Activated T-helper 17 cell treated with anti-CD3 and anti-CD28 coated beads, Interleukin-2, amount 50 U/mL, for 72 hours (primary cell): ENCODE data around the gene TP53TG5. TPM values are rescaled to one million over a fixed set of nuclear protein-coding genes. Genes with fewer than 3 reads are reported as not detected.

Source experiments
- ATAC-seq: fragments of 150-1000 bp; cut with Tn5 transposase; replicated peaks from 2 replicates; pipeline ENCODE4 v1.10.0; 2021; ENCODE audit warnings: mild to moderate bottlenecking, moderate library complexity
- H3K27ac Mint-ChIP-seq: one replicate; pipeline ENCODE4 v1.8.0; 2022; ENCODE audit warnings: mixed read lengths
- H3K27me3 Mint-ChIP-seq: one replicate; pipeline ENCODE4 v1.8.0; 2022; ENCODE audit warnings: mixed read lengths
- H3K36me3 Mint-ChIP-seq: one replicate; pipeline ENCODE4 v1.8.0; 2022; ENCODE audit warnings: low read depth, mild to moderate bottlenecking, mixed read lengths
- H3K4me1 Mint-ChIP-seq: one replicate; pipeline ENCODE4 v1.8.0; 2022; ENCODE audit warnings: mixed read lengths
- H3K4me3 Mint-ChIP-seq: one replicate; pipeline ENCODE4 v1.8.0; 2022; ENCODE audit warnings: mild to moderate bottlenecking, mixed read lengths
- H3K9me3 Mint-ChIP-seq: one replicate; pipeline ENCODE4 v1.8.0; 2022; ENCODE audit warnings: mixed read lengths
- total RNA-seq, 2 donors: library from RNA; stranded (reverse); gene quantifications; one replicate each; pipeline ENCODE4 v1.2.3, GENCODE V29; 2022

TP53TG5 gene
- total RNA-seq, 2 donors from 2014 or later = 0.11 to 0.50 TPM

DNA sequence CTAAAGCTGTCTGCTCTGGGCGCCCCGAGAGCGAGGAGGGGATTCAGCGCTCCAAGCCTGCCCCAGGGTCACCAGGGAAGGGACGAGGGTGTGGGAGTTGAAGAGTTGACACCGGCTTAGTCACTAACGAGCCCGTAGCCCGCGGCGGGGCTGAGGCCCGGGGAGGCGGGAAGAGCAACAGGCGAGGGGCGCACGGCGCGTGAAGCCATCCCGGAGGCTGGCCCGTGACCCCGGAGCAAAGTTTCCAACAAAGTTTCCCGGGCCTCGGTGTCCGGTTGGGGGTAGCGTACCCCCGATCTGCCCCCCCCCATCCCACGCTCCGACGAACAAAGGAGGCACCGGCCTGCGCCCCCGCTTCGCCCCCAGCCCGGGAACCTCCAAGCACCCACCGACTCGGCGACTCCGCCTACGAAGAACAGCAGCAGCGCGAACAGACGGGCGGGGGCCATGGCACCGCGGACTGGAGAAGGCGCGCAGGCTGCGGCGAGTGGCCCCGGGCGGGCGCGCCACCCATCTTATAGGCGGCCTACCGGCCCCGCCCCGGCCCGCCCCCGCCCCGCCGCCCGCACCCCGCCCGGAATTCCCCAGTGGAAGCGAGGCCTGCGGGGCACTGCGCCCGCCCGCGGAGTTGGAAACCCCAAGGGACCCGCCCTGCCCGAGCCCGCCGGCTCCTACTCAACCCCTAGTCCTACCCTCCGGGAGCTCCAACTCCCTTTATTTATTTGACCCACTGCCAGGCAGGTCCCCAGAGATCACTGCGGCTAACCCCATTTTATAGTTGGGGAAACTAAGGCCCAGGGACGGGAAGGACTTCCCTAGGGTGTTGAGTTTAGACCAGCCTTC lies 30.0 kb downstream of the TP53TG5 start, which contains the start of gene SDC4:
Gene SDC4, minus strand, starts transcription at position 489 of the 843 bp plus-strand sequence. Its CDS starts 40 bp downstream, at position 449.
- Mint-ChIP-seq H3K4me1 (peaks cover 8% of the 10 kb centered on the region), H3K36me3 (peaks cover 30% of the 10 kb centered on the region), H3K9me3 (no peaks in the 10 kb centered on the region), H3K27ac (peak within 1 kb of the TSS; percentile 74), H3K27me3 (no peaks in the 10 kb centered on the region), H3K4me3 (peak within 1 kb of the TSS; percentile 93)
- ATAC-seq = peak; percentile 82

DNA sequence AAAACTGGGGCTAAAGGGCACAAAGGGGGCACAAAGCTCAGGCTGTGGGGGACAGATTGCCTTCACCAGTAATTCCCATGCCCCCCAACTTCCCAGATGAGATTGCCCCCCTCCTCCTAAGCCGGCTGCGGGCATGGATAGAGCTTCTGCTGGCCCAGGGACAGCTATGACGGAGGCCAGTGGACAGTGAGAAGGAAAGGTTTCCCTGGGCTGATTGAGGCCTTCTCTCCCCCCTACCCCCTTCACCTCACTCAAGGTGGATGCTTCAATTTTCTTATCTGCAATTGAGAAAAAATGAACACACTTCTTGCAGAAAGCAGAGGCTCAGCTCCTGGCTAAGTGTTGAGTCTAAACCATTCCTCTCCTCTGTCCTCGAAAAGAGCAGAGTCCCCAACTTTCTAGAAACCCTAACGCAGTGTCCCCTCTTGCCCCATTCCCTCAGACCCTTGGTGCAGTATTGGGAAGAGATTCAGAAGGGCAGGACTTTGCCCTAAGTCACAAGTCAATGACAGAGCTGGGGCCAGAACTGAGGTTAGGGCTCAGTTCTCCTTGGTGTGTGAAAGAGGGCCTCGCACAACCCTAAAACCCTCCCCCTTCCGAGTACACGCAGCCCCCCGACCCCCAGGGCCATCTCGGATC lies 30.7 kb downstream of the TP53TG5 start:
- H3K27me3 Mint-ChIP-seq = no peaks in the 10 kb centered on the region
- H3K9me3 Mint-ChIP-seq = no peaks in the 10 kb centered on the region
- peak; percentile 17 for ATAC-seq
- H3K36me3 Mint-ChIP-seq = peaks cover 30% of the 10 kb centered on the region
- H3K27ac Mint-ChIP-seq = peak overlapping the region; percentile 74
- peaks cover 8% of the 10 kb centered on the region for H3K4me1 Mint-ChIP-seq
- H3K4me3 Mint-ChIP-seq = peak overlapping the region; percentile 93

DNA sequence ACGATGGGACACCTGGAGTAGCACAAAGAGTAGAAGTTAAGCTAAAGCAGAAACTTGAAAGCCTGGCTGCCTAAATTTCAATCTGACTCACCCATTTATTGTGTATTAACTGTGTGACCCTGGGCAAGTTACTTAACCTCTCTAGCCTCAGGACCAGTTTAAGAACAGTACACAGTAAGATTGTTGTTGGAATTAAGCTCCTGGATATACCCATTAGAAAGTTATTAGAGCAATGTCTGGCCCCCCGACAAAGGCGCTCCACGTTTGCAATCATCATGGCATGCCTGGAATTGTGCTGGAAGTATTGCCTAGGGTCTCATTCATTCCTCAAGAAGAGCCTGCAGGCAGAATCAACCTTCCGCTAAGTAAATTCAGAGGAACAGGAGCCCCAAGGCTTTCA lies 31.3 kb downstream of the TP53TG5 start:
- ATAC-seq = peak; percentile 12
- Mint-ChIP-seq H3K4me1 (peaks cover 8% of the 10 kb centered on the region), H3K9me3 (no peaks in the 10 kb centered on the region), H3K4me3 (peak overlapping the region; percentile 93), H3K36me3 (peaks cover 30% of the 10 kb centered on the region), H3K27me3 (no peaks in the 10 kb centered on the region), H3K27ac (peak overlapping the region; percentile 14)

DNA sequence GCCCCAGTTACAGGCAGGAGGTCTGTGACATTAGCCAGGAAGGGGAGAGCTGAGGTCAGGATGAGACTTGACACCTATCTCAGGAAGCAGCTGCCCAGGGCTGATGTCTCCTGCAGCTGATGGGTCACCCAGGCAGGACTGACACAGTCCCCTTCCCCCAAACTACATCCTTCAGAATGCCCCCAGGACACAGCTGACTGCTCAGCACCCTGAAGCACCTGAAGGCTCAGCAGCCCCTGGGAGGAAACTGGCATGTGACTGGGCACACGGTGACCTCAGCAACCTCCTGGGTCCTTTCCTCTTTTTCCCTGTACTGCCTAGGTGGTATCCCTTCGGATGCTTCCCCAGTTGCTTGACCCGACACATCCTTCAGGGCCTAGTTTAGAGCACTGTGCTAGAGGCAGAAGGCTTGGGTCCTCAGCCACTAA lies 31.8 kb downstream of the TP53TG5 start:
- H3K4me1 Mint-ChIP-seq = peaks cover 8% of the 10 kb centered on the region
- peaks cover 34% of the 10 kb centered on the region for H3K36me3 Mint-ChIP-seq
- H3K9me3 Mint-ChIP-seq = no peaks in the 10 kb centered on the region
- peak overlapping the region; percentile 93 for H3K4me3 Mint-ChIP-seq
- peak overlapping the region; percentile 14 for H3K27ac Mint-ChIP-seq
- ATAC-seq = peak; percentile 38
- no peaks in the 10 kb centered on the region for H3K27me3 Mint-ChIP-seq

- H3K27me3 Mint-ChIP-seq = no peaks in the 10 kb centered on the region
- no peak overlapping the region for H3K27ac Mint-ChIP-seq
- no peaks in the 10 kb centered on the region for H3K9me3 Mint-ChIP-seq
- H3K36me3 Mint-ChIP-seq = peaks cover 44% of the 10 kb centered on the region
- H3K4me3 Mint-ChIP-seq = peak overlapping the region; percentile 93
- peaks cover 10% of the 10 kb centered on the region for H3K4me1 Mint-ChIP-seq
- ATAC-seq = no peak
Observed at GRCh38 chr20:45345104-45345936, 32.8 kb downstream of the TP53TG5 start.

- Mint-ChIP-seq H3K4me1 (peaks cover 12% of the 10 kb centered on the region), H3K4me3 (peak overlapping the region; percentile 93), H3K36me3 (peaks cover 54% of the 10 kb centered on the region)
Observed at GRCh38 chr20:45344168-45344860, 33.8 kb downstream of the TP53TG5 start.

DNA sequence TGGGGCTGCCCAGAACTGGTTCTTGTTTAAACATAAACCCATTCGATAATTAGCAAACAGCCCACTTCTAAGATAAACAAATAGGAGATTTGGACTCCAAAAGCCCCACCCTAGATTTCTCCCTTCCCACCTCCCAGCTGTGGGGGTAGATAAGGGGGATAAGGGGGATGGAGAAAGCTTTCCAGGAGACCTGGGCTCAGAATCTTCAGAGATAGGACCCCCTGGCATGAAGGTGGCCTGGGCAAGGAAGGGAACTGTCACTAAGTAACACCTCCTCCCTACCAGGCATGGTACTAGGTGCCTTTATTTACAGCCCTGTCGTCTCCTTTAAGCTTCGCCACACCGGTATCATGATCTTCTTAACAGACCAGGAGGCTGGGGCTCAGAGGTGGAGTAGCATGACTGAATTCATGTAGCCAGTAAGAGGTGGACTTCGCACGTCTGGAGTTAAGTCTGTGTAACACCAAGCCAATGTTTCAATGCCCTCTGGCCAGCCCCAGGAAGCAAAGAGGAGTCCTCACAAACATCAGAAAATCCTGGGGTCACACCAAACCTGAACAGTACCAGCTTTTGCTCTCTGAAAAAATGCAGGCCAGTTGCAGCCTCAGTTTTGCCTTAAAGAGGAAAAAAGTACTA lies 34.5 kb downstream of the TP53TG5 start:
- Mint-ChIP-seq H3K4me1 (peaks cover 12% of the 10 kb centered on the region), H3K9me3 (no peaks in the 10 kb centered on the region), H3K27ac (no peak overlapping the region), H3K27me3 (no peaks in the 10 kb centered on the region), H3K36me3 (peaks cover 60% of the 10 kb centered on the region), H3K4me3 (peak overlapping the region; percentile 93)
- ATAC-seq = no peak

More at GRCh38 chr20:45344168-45344860, 33.8 kb downstream of the TP53TG5 start:
- peak; percentile 43 for ATAC-seq
- Mint-ChIP-seq H3K27ac (no peak overlapping the region), H3K27me3 (no peaks in the 10 kb centered on the region), H3K9me3 (no peaks in the 10 kb centered on the region)

DNA sequence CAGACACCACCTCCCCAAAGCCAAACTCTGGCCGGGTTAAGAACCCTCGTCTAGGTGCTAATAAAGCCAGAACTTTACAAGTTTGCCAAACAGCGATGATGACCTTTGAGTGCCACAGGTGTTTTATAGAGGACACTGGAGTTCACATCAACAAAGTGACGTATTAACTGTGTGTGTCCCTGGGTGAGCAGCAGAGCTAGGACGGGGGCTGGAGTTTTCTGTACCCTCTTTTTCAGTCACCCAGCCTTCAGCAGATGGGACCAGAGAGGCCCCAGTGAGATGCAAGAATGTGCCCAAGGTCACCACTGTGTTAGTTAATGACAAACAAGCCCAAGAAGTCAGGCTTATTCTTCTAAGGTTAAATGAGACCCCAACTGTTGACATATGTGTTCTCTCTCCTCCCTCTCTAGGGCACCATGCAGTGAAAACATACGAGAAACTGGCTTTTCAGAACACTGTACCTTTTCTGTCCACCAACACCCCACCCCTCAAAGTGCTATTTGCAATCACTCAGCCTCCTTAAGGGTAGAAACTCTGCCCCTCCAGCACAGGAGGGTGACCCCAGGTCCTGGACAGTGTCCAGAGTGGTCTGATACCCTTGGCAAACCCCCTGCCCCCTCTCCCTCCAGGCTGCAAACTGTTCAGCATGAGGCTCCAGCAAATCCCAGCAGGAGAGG lies 35.1 kb downstream of the TP53TG5 start:
- H3K4me3 Mint-ChIP-seq = no peak overlapping the region
- H3K9me3 Mint-ChIP-seq = no peaks in the 10 kb centered on the region
- H3K4me1 Mint-ChIP-seq = peaks cover 12% of the 10 kb centered on the region
- no peaks in the 10 kb centered on the region for H3K27me3 Mint-ChIP-seq
- peaks cover 60% of the 10 kb centered on the region for H3K36me3 Mint-ChIP-seq
- ATAC-seq = no peak
- H3K27ac Mint-ChIP-seq = no peak overlapping the region

GRCh38 chr20:45341939-45342854 lies 35.9 kb downstream of the TP53TG5 start:
- no peak overlapping the region for H3K4me3 Mint-ChIP-seq
- H3K9me3 Mint-ChIP-seq = no peaks in the 10 kb centered on the region
- peaks cover 15% of the 10 kb centered on the region for H3K4me1 Mint-ChIP-seq

GRCh38 chr20:45341579-45341938 lies 36.6 kb downstream of the TP53TG5 start:
- Mint-ChIP-seq H3K9me3 (no peaks in the 10 kb centered on the region), H3K27me3 (no peaks in the 10 kb centered on the region), H3K27ac (no peak overlapping the region), H3K4me3 (no peak overlapping the region), H3K36me3 (peaks cover 60% of the 10 kb centered on the region), H3K4me1 (peaks cover 17% of the 10 kb centered on the region)
- no peak for ATAC-seq

More at GRCh38 chr20:45341939-45342854, 35.9 kb downstream of the TP53TG5 start:
- no peaks in the 10 kb centered on the region for H3K27me3 Mint-ChIP-seq
- no peak overlapping the region for H3K27ac Mint-ChIP-seq
- ATAC-seq = no peak
- H3K36me3 Mint-ChIP-seq = peaks cover 58% of the 10 kb centered on the region

GRCh38 chr20:45340951-45341350 lies 37.2 kb downstream of the TP53TG5 start:
- Mint-ChIP-seq H3K27ac (no peak overlapping the region), H3K9me3 (no peaks in the 10 kb centered on the region), H3K36me3 (peaks cover 58% of the 10 kb centered on the region), H3K4me3 (no peak overlapping the region), H3K4me1 (peaks cover 15% of the 10 kb centered on the region), H3K27me3 (no peaks in the 10 kb centered on the region)
- ATAC-seq = no peak

GRCh38 chr20:45340236-45340847 lies 37.8 kb downstream of the TP53TG5 start:
- Mint-ChIP-seq H3K4me3 (no peak overlapping the region), H3K27me3 (no peaks in the 10 kb centered on the region), H3K27ac (no peak overlapping the region), H3K36me3 (peaks cover 64% of the 10 kb centered on the region), H3K4me1 (peaks cover 9% of the 10 kb centered on the region), H3K9me3 (no peaks in the 10 kb centered on the region)
- ATAC-seq = peak; percentile 58
